GM18867 (cell line): ENCODE results near the gene FUBP1.
A peak's percentile ranks its signal among the peaks of the same experiment; 100 is the strongest.
"Not testable (repeated sequence)": the region's sequence is repeated elsewhere in the genome, so short reads cannot be mapped to it uniquely, and the experiment has no call there.

Experiments used
- ATAC-seq: cut with Tn5 transposase; IDR thresholded peaks from one replicate; pipeline ENCODE4 v1.9.1; 2021; ENCODE audit warnings: mild to moderate bottlenecking, moderate library complexity; ENCODE audit not compliant: unreplicated experiment

Gene FUBP1

GRCh38 chr1:77948841-77949424 lies 29.9 kb downstream of the FUBP1 start:
- ATAC-seq = no peak

- ATAC-seq = no peak
Measured at GRCh38 chr1:77945345-77945744, 33.5 kb downstream of the FUBP1 start.

- ATAC-seq = no peak
Measured at GRCh38 chr1:77942400-77943140, 36.3 kb downstream of the FUBP1 start.

GRCh38 chr1:77940921-77941570 lies 37.8 kb downstream of the FUBP1 start:
- no peak for ATAC-seq

- ATAC-seq = no peak
Measured at GRCh38 chr1:77938651-77939050, 40.2 kb downstream of the FUBP1 start.

- ATAC-seq = no peak
Measured at GRCh38 chr1:77929806-77930205, 49.1 kb downstream of the FUBP1 start.

- peak; percentile 21 for ATAC-seq
Measured at GRCh38 chr1:77927414-77927813, 51.5 kb downstream of the FUBP1 start.

GRCh38 chr1:77926561-77927357 lies 52.1 kb downstream of the FUBP1 start:
- peak; percentile 73 for ATAC-seq

- no peak for ATAC-seq
Measured at GRCh38 chr1:77925956-77926355, 52.9 kb downstream of the FUBP1 start.

- no peak for ATAC-seq
Measured at GRCh38 chr1:77925518-77925917, 53.4 kb downstream of the FUBP1 start.

GRCh38 chr1:77918918-77919317 lies 60.0 kb downstream of the FUBP1 start:
- not testable (repeated sequence) for ATAC-seq

GRCh38 chr1:77910116-77910515 lies 68.8 kb downstream of the FUBP1 start:
- no peak for ATAC-seq

- no peak for ATAC-seq
Measured at GRCh38 chr1:77906624-77907023, 72.2 kb downstream of the FUBP1 start.

GRCh38 chr1:77906019-77906545 lies 72.8 kb downstream of the FUBP1 start:
- ATAC-seq = no peak

- no peak for ATAC-seq
Measured at GRCh38 chr1:77905603-77906002, 73.3 kb downstream of the FUBP1 start.

GRCh38 chr1:77900687-77901293 lies 78.1 kb downstream of the FUBP1 start:
- no peak for ATAC-seq

GRCh38 chr1:77899647-77900320 lies 79.1 kb downstream of the FUBP1 start:
- no peak for ATAC-seq
